Activated B cell treated with CpG ODN at 0.5 μM for 24 hours (primary cell): ENCODE data around the gene NDUFV3. TPM values are rescaled to one million over a fixed set of nuclear protein-coding genes. Genes with fewer than 3 reads are reported as not detected.
"Not testable (repeated sequence)": the region's sequence is repeated elsewhere in the genome, so short reads cannot be mapped to it uniquely, and the experiment has no call there.

ENCODE experiments used
- ATAC-seq: fragments of 200-7000 bp; cut with Tn5 transposase; one replicate; pipeline ENCODE4 v1.10.0; 2021; ENCODE audit warnings: low read depth, mild to moderate bottlenecking, moderate library complexity
- CTCF ChIA-PET: fragments of 350-600 bp; sonication (Branson Sonifier 250); formaldehyde crosslinking; loops from one replicate; lab custom pipeline; 2021; ENCODE audit warnings: antibody characterized with exemption; lab: Charles Lee
- POLR2A ChIA-PET: fragments of 350-600 bp; sonication (Branson Sonifier 250); formaldehyde crosslinking; loops from one replicate; lab custom pipeline; 2021; ENCODE audit warnings: antibody characterized with exemption; lab: Charles Lee
- DNase-seq: peaks from one replicate; pipeline ENCODE4 v3.0.0; 2022
- H3K27ac Mint-ChIP-seq: one replicate; pipeline ENCODE4 v1.8.0; 2020; ENCODE audit warnings: mixed read lengths
- H3K27me3 Mint-ChIP-seq: one replicate; pipeline ENCODE4 v1.8.0; 2021; ENCODE audit warnings: mixed read lengths
- H3K36me3 Mint-ChIP-seq: one replicate; pipeline ENCODE4 v1.8.0; 2021; ENCODE audit warnings: low read depth, mixed read lengths
- H3K4me1 Mint-ChIP-seq: one replicate; pipeline ENCODE4 v1.8.0; 2021; ENCODE audit warnings: mixed read lengths
- H3K4me3 Mint-ChIP-seq: one replicate; pipeline ENCODE4 v1.8.0; 2020; ENCODE audit warnings: mild to moderate bottlenecking, mixed read lengths
- H3K9me3 Mint-ChIP-seq: one replicate; pipeline ENCODE4 v1.8.0; 2020; ENCODE audit warnings: mixed read lengths
- CTCF ChIP-seq: fragments of 200-600 bp; IDR thresholded peaks from one replicate; pipeline ENCODE4 v1.8.0; 2022; ENCODE audit warnings: antibody characterized with exemption, mild to moderate bottlenecking
- intact Hi-C: fragments of 100-400 bp; cut with micrococcal nuclease; formaldehyde crosslinking; loops from one replicate; pipeline ENCODE4 v1.15.1; 2024
- total RNA-seq: library from RNA; stranded (reverse); gene quantifications from 2 replicates; pipeline ENCODE4 v1.2.3, GENCODE V29; 2022

Gene NDUFV3
- total RNA-seq, 1 donor from 2014 or later = 27.1 TPM

- no peaks in the 10 kb centered on the region for H3K27me3 Mint-ChIP-seq
- no peaks in the 10 kb centered on the region for H3K9me3 Mint-ChIP-seq
- H3K36me3 Mint-ChIP-seq = no peaks in the 10 kb centered on the region
- intact Hi-C loops = no loop called here
- CTCF ChIA-PET = no interaction called here
- TF ChIP-seq CTCF = no peak
- no peak overlapping the region for H3K4me3 Mint-ChIP-seq
- H3K27ac Mint-ChIP-seq = no peak overlapping the region
- DNase-seq (no peak), ATAC-seq (no peak)
- peaks cover 6% of the 10 kb centered on the region for H3K4me1 Mint-ChIP-seq
- POLR2A ChIA-PET = no interaction called here
Measured at GRCh38 chr21:42942244-42942643, 49.1 kb downstream of the NDUFV3 start.

- peaks cover 13% of the 10 kb centered on the region for H3K9me3 Mint-ChIP-seq
- H3K4me3 Mint-ChIP-seq, POLR2A ChIA-PET, H3K27me3 Mint-ChIP-seq, DNase-seq, CTCF ChIA-PET, H3K27ac Mint-ChIP-seq, H3K36me3 Mint-ChIP-seq, H3K4me1 Mint-ChIP-seq, ATAC-seq, intact Hi-C loops: not testable (repeated sequence)
Measured at GRCh38 chr21:42949094-42949755, 56.1 kb downstream of the NDUFV3 start.

- H3K4me3 Mint-ChIP-seq, H3K27ac Mint-ChIP-seq, POLR2A ChIA-PET, H3K4me1 Mint-ChIP-seq, intact Hi-C loops, ATAC-seq, DNase-seq, H3K36me3 Mint-ChIP-seq, CTCF ChIA-PET, H3K27me3 Mint-ChIP-seq: not testable (repeated sequence)
- H3K9me3 Mint-ChIP-seq = peaks cover 13% of the 10 kb centered on the region
Measured at GRCh38 chr21:42951193-42951592, 58.1 kb downstream of the NDUFV3 start.

- POLR2A ChIA-PET = no interaction called here
- Mint-ChIP-seq H3K36me3 (no peaks in the 10 kb centered on the region), H3K27me3 (peaks cover 2% of the 10 kb centered on the region), H3K27ac (no peak overlapping the region), H3K9me3 (no peaks in the 10 kb centered on the region), H3K4me1 (no peaks in the 10 kb centered on the region), H3K4me3 (no peak overlapping the region)
- ATAC-seq (peak; percentile 56), DNase-seq (no peak)
- intact Hi-C loops = no loop called here
- CTCF ChIA-PET = no interaction called here
- no peak for TF ChIP-seq CTCF
Measured at GRCh38 chr21:42956824-42957630, 63.9 kb downstream of the NDUFV3 start.

- H3K4me1 Mint-ChIP-seq, CTCF ChIA-PET, H3K27me3 Mint-ChIP-seq, H3K36me3 Mint-ChIP-seq, DNase-seq, H3K27ac Mint-ChIP-seq, ATAC-seq, intact Hi-C loops, H3K9me3 Mint-ChIP-seq, H3K4me3 Mint-ChIP-seq: not testable (repeated sequence)
- POLR2A ChIA-PET = interaction anchor here (0.6 kb wide), 1 partner anchor 231 kb away, joined by 3 read pairs; no protein-coding TSS in a partner anchor
Measured at GRCh38 chr21:42958122-42958521, 65.0 kb downstream of the NDUFV3 start.

- ChIA-PET POLR2A (no interaction called here), CTCF (no interaction called here)
- no peak for TF ChIP-seq CTCF
Measured at GRCh38 chr21:42959728-42960127, 66.6 kb downstream of the NDUFV3 start.

More at GRCh38 chr21:42959728-42960127, 66.6 kb downstream of the NDUFV3 start:
- Mint-ChIP-seq H3K27me3 (peaks cover 2% of the 10 kb centered on the region), H3K9me3 (no peaks in the 10 kb centered on the region), H3K27ac (no peak overlapping the region), H3K4me1 (no peaks in the 10 kb centered on the region), H3K4me3 (no peak overlapping the region), H3K36me3 (no peaks in the 10 kb centered on the region)
- intact Hi-C loops = no loop called here
- no peak for ATAC-seq
- no peak for DNase-seq
